Smooth muscle cell (in vitro differentiated cells): Measurements from ENCODE around the gene PSG1. TPM values are rescaled to one million over a fixed set of nuclear protein-coding genes. Genes with fewer than 3 reads are reported as not detected.
"Not testable (repeated sequence)": the region's sequence is repeated elsewhere in the genome, so short reads cannot be mapped to it uniquely, and the experiment has no call there.

Source experiments
- DNase-seq: peaks from one replicate; lab custom pipeline; 2025; ENCODE audit not compliant: unreplicated experiment; lab: John Stamatoyannopoulos, UW
- H2AFZ ChIP-seq: fragments of 200-600 bp; sonication (generic); 2 replicates; pipeline ENCODE4 v1.6.0; 2016; ENCODE audit warnings: antibody characterized with exemption, low read depth, mild to moderate bottlenecking
- H3F3A ChIP-seq: fragments of 200-600 bp; sonication (generic); 2 replicates; pipeline ENCODE4 v1.6.0; 2017; ENCODE audit warnings: antibody characterized with exemption, low read depth
- H3K27ac ChIP-seq: fragments of 200-600 bp; sonication (generic); 2 replicates; pipeline ENCODE4 v1.5.1; 2016; ENCODE audit warnings: low read depth, mild to moderate bottlenecking
- H3K27me3 ChIP-seq: fragments of 200-600 bp; sonication (generic); 2 replicates; pipeline ENCODE4 v1.6.1; 2016; ENCODE audit warnings: low read depth, mild to moderate bottlenecking
- H3K36me3 ChIP-seq: fragments of 200-600 bp; sonication (generic); 2 replicates; pipeline ENCODE4 v1.5.1; 2016; ENCODE audit warnings: low read depth
- H3K4me1 ChIP-seq: fragments of 200-600 bp; sonication (generic); 2 replicates; pipeline ENCODE4 v1.5.1; 2016; ENCODE audit warnings: low read depth
- H3K4me2 ChIP-seq: fragments of 200-600 bp; sonication (generic); 2 replicates; pipeline ENCODE4 v1.6.0; 2016; ENCODE audit warnings: mild to moderate bottlenecking
- H3K4me3 ChIP-seq: fragments of 200-600 bp; sonication (generic); 2 replicates; pipeline ENCODE4 v1.5.1; 2016; ENCODE audit warnings: mild to moderate bottlenecking
- H3K79me2 ChIP-seq: fragments of 200-600 bp; sonication (generic); 2 replicates; pipeline ENCODE4 v1.6.0; 2016; ENCODE audit warnings: low read depth, mild to moderate bottlenecking
- H3K9ac ChIP-seq: fragments of 200-600 bp; sonication (generic); 2 replicates; pipeline ENCODE4 v1.6.0; 2016; ENCODE audit warnings: low read depth
- H3K9me3 ChIP-seq: fragments of 200-600 bp; sonication (generic); replicated peaks from 2 replicates; pipeline ENCODE4 v1.5.1; 2016; ENCODE audit warnings: low read depth
- H4K20me1 ChIP-seq: fragments of 200-600 bp; sonication (generic); 2 replicates; pipeline ENCODE4 v1.6.0; 2016; ENCODE audit warnings: low read depth
- CTCF ChIP-seq: fragments of 200-600 bp; sonication (generic); IDR thresholded peaks from 2 replicates; pipeline ENCODE4 v1.5.1; 2017; ENCODE audit warnings: borderline replicate concordance, mild to moderate bottlenecking, antibody characterized with exemption; ENCODE audit not compliant: insufficient read depth, poor library complexity, severe bottlenecking
- WGBS: methylation state at CpG from one replicate; pipeline ENCODE4 v1.1.7; 2016; ENCODE audit warnings: low lambda C conversion rate; 5-methylcytosine and 5-hydroxymethylcytosine counted together
- polyA plus RNA-seq: library from polyadenylated mRNA; unstranded; fragments of >200 nt; fragmentation: Nextera tagmentation; extraction: Ambion mirVana; gene quantifications from 2 replicates; pipeline ENCODE4 v1.2.1, GENCODE V29; 2016
- total RNA-seq: library from RNA; depleted of rRNA; stranded (reverse); fragments of >200 nt; gene quantifications from 2 replicates; pipeline ENCODE4 v1.2.3, GENCODE V29; 2014

PSG1 gene
- total and polyA plus RNA-seq, 2 experiments from 2014 or later: not detected

GRCh38 chr19:42850981-42851717 is 28.4 kb downstream of the PSG1 start:
- no peak for TF ChIP-seq CTCF
- Histone ChIP-seq H3K9me3 (peaks cover 3% of the 10 kb centered on the region), H3K79me2 (no peaks in the 10 kb centered on the region), H3K36me3 (no peaks in the 10 kb centered on the region), H4K20me1 (no peaks in the 10 kb centered on the region), H3F3A (no peaks in the 10 kb centered on the region), H3K4me3 (no peak overlapping the region), H2AFZ (no peak overlapping the region), H3K27ac (no peak overlapping the region), H3K4me2 (no peak overlapping the region), H3K27me3 (no peaks in the 10 kb centered on the region), H3K4me1 (no peaks in the 10 kb centered on the region), H3K9ac (no peak overlapping the region)
- DNase-seq: no peak
- 54% methylated on average over 6 of the region's 6 CpGs for WGBS

GRCh38 chr19:42846597-42846996 is 32.9 kb downstream of the PSG1 start:
- 63% methylated on average over 2 of the region's 2 CpGs for WGBS
- TF ChIP-seq CTCF: no peak
- Histone ChIP-seq H3K9ac (no peak overlapping the region), H3K27ac (no peak overlapping the region), H2AFZ (no peak overlapping the region), H3K4me2 (no peak overlapping the region), H3K36me3 (no peaks in the 10 kb centered on the region), H4K20me1 (no peaks in the 10 kb centered on the region), H3F3A (no peaks in the 10 kb centered on the region), H3K27me3 (no peaks in the 10 kb centered on the region), H3K79me2 (no peaks in the 10 kb centered on the region), H3K4me3 (no peak overlapping the region), H3K9me3 (peaks cover 3% of the 10 kb centered on the region), H3K4me1 (no peaks in the 10 kb centered on the region)
- DNase-seq: no peak

- 52% methylated on average over 7 of the region's 7 CpGs for WGBS
- H3K36me3 ChIP-seq: not testable (repeated sequence)
Observed at GRCh38 chr19:42843631-42844030, 35.9 kb downstream of the PSG1 start.

GRCh38 chr19:42832746-42833442 is 46.6 kb downstream of the PSG1 start:
- H3K36me3 ChIP-seq, H3K4me2 ChIP-seq, H2AFZ ChIP-seq, H3K4me3 ChIP-seq, H3F3A ChIP-seq, H3K27ac ChIP-seq, H4K20me1 ChIP-seq, H3K79me2 ChIP-seq, DNase-seq, H3K9ac ChIP-seq, H3K27me3 ChIP-seq, H3K4me1 ChIP-seq: not testable (repeated sequence)
- H3K9me3 ChIP-seq: peaks cover 14% of the 10 kb centered on the region
- WGBS: 75% methylated on average over 9 of the region's 9 CpGs

More at GRCh38 chr19:42843631-42844030, 35.9 kb downstream of the PSG1 start:
- not testable (repeated sequence) for H2AFZ ChIP-seq, H4K20me1 ChIP-seq, H3K27ac ChIP-seq, H3K4me1 ChIP-seq, H3K9me3 ChIP-seq, H3K79me2 ChIP-seq, H3K27me3 ChIP-seq, H3K9ac ChIP-seq, H3K4me2 ChIP-seq, DNase-seq, H3K4me3 ChIP-seq, H3F3A ChIP-seq

GRCh38 chr19:42832023-42832680 is 47.4 kb downstream of the PSG1 start:
- DNase-seq, H3K4me2 ChIP-seq, H3K27ac ChIP-seq, H3K27me3 ChIP-seq, H3K36me3 ChIP-seq, H3K4me3 ChIP-seq, H3K9ac ChIP-seq, H3K4me1 ChIP-seq, H4K20me1 ChIP-seq, H3K79me2 ChIP-seq, H3F3A ChIP-seq, H2AFZ ChIP-seq: not testable (repeated sequence)
- H3K9me3 ChIP-seq: peaks cover 14% of the 10 kb centered on the region
- 75% methylated on average over 3 of the region's 3 CpGs for WGBS
